ENCODE measurements around the gene MICAL3. TPM values are rescaled to one million over a fixed set of nuclear protein-coding genes. Genes with fewer than 3 reads are reported as not detected.
A peak's percentile ranks its signal among the peaks of the same experiment; 100 is the strongest.

The MICAL3 gene
- total and polyA plus RNA-seq, 9 of the 15 experiments (the other 6 are each of a cell fraction or from before 2014, with no cell fraction given), result 0.53 to 32.1 (median 12.3) TPM

GRCh38 chr22:17942721-17943120, 81.6 kb downstream of the MICAL3 start:
- FAIRE-seq, result no peak
- DNase-seq (ENCODE audit: extremely low read depth in 1 of 4, low spot score in 3 of 4), result no peak
- H3K4me1 ChIP-seq (replicated peaks in 1 of 2; ENCODE audit: control insufficient read depth in 2 of 2, insufficient read depth in 2 of 2, low read length in 2 of 2), result peaks cover 0 to 6% of the 10 kb centered on the region in 2 experiments; a peak in 4 of 5 replicates
- H2AFZ ChIP-seq (ENCODE audit: low read depth, low read length), result no peak overlapping the region
- peaks cover 69% of the 10 kb centered on the region for H4K20me1 ChIP-seq (replicated peaks; ENCODE audit: control insufficient read depth, insufficient read depth, low read length)
- H3K27ac ChIP-seq (ENCODE audit: extremely low read depth, low read depth, low read length), result no peak overlapping the region
- H3K4me2 ChIP-seq (ENCODE audit: insufficient read depth, low read length), result no peak overlapping the region
- ChIA-PET POLR2A (interaction anchor here (0.6 to 3.0 kb wide), 9 partner anchors 9 to 1257 kb away, joined by 3 to 14 read pairs (median 3); no protein-coding TSS in a partner anchor), CTCF (ENCODE audit: low intra/inter-chr PET ratio) (no interaction called here)
- no TSS peak for BruUV-seq (replicated peaks)
- H3K9ac ChIP-seq (ENCODE audit: insufficient read depth in 1 of 2, low read depth in 2 of 2, low read length in 2 of 2), result peak overlapping the region in 1 of 2 experiments; percentile 14; a peak in 1 of 4 replicates
- H3K9me1 ChIP-seq (ENCODE audit: control insufficient read depth, insufficient read depth, low read length), result peaks cover 4% of the 10 kb centered on the region
- no peak for TF ChIP-seq ZNF3 (CRISPR knock-in tag; IDR thresholded peaks at IDR 0.05)
- TF ChIP-seq ZNF24 (IDR thresholded peaks at IDR 0.05), result no peak
- no peak for TF ChIP-seq NUFIP1 (IDR thresholded peaks at IDR 0.05; ENCODE audit: partially characterized antibody)
- TF ChIP-seq RBBP5 (IDR thresholded peaks at IDR 0.05; ENCODE audit: borderline replicate concordance, insufficient read depth, low read length, poor library complexity, severe bottlenecking), result no peak
- TF ChIP-seq RREB1 (CRISPR knock-in tag; IDR thresholded peaks at IDR 0.05), result no peak
- no peak for TF ChIP-seq BCL6 (CRISPR knock-in tag; IDR thresholded peaks at IDR 0.05)
- TF ChIP-seq CC2D1A (IDR thresholded peaks at IDR 0.05), result no peak
- TF ChIP-seq ZNF436 (CRISPR knock-in tag; IDR thresholded peaks at IDR 0.05), result no peak
- TF ChIP-seq E2F3 (CRISPR knock-in tag; IDR thresholded peaks at IDR 0.05), result no peak
- TF ChIP-seq TEAD2 (tag; IDR thresholded peaks at IDR 0.05), result no peak
- no peak for TF ChIP-seq ZNF668 (CRISPR knock-in tag; IDR thresholded peaks at IDR 0.05)
- no peak for TF ChIP-seq KLF1 (tag; IDR thresholded peaks at IDR 0.05)
- no peak for TF ChIP-seq ZNF584 (CRISPR knock-in tag; IDR thresholded peaks at IDR 0.05; ENCODE audit: low read depth)
- TF ChIP-seq ZNF589 (CRISPR knock-in tag; IDR thresholded peaks at IDR 0.05; ENCODE audit: low read depth), result no peak
- TF ChIP-seq SIRT6 (IDR thresholded peaks at IDR 0.05; ENCODE audit: low read depth, low read length), result no peak
- in situ Hi-C loops (cut with MboI) (no loop called here), intact Hi-C loops (cut with micrococcal nuclease) (no loop called here)
- no peaks in the 10 kb centered on the region for H3K9me3 ChIP-seq (replicated peaks; ENCODE audit: control insufficient read depth, insufficient read depth, low read depth, low read length)
- no peak overlapping the region for H3K4me3 ChIP-seq
- H3K79me2 ChIP-seq (ENCODE audit: control insufficient read depth, insufficient read depth, low read length), result peaks cover 29% of the 10 kb centered on the region
- H3K36me3 ChIP-seq (ENCODE audit: control insufficient read depth, insufficient read depth, low read length), result no peaks in the 10 kb centered on the region
- no peak for ATAC-seq
- WGBS (ENCODE audit: insufficient coverage, low coverage, missing lambda C conversion rate), result 66% methylated on average over 8 of the region's 8 CpGs
- no peaks in the 10 kb centered on the region for H3K27me3 ChIP-seq (ENCODE audit: control insufficient read depth in 2 of 2, insufficient read depth in 2 of 2, low read length in 2 of 2)

Measured in K562 (cell line).